ENCODE data around the gene RHOJ. TPM values are rescaled to one million over a fixed set of nuclear protein-coding genes. Genes with fewer than 3 reads are reported as not detected.

Gene RHOJ
- total and polyA plus RNA-seq, 3 donors from 2014 or later = 8.3 to 18.6 (median 8.4) TPM

DNA sequence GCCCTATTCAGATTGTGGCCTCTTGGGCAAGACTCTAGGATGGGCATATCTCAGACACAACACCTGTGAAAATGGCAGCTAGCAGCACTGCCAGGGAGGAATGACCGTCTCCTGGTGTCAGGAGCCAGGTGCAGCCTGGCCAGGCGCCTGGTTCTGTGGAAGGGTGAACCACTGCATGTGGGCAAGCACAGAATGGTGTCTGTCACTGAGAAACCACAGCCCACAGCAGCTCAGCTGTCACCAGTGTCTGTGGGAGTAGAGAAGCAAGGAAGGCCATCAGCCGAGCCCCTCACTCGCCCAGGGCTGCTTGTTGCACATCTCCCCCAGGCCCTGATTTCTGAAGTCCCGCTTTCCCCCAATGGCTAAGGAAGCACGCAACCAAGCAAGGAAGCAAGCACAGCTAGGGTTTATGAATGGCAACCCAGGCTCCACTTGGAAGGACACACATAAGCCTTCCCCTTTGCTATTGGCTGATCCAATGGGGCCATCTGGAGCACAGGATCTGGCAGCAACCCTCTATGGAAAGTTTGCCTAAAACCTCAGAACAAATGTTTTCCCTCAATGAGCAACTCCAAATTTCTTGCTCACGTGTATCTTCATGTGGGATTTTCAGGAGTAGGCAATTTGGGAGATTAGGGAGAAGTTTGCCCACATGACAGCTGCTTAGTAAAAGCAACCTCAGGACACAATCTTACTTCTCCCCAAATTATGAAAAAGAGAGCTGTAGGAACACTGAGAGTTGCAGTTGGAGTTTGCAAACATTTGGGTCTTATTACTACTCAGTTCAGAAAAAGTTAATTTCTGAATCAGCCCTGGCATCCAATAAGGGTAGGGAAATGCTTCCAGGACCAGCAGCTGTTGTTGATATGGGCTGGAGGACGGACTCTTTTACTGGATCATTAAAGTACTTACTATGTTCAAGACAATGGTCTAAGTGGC lies 69.7 kb downstream of the RHOJ start:
- Histone ChIP-seq H3K36me3 (ENCODE audit: low read depth, missing control alignments) (no peaks in the 10 kb centered on the region), H3K9me3 (no peaks in the 10 kb centered on the region), H3K27ac (no peak overlapping the region), H3K4me1 (no peaks in the 10 kb centered on the region), H3K27me3 (no peaks in the 10 kb centered on the region), H3K4me3 (no peak overlapping the region)
- WGBS, 2 donors = 69 to 73% methylated on average over 6 to 8 of the region's 8 CpGs
- peak; percentile 43 for DNase-seq
- TF ChIP-seq, protein P1, sequence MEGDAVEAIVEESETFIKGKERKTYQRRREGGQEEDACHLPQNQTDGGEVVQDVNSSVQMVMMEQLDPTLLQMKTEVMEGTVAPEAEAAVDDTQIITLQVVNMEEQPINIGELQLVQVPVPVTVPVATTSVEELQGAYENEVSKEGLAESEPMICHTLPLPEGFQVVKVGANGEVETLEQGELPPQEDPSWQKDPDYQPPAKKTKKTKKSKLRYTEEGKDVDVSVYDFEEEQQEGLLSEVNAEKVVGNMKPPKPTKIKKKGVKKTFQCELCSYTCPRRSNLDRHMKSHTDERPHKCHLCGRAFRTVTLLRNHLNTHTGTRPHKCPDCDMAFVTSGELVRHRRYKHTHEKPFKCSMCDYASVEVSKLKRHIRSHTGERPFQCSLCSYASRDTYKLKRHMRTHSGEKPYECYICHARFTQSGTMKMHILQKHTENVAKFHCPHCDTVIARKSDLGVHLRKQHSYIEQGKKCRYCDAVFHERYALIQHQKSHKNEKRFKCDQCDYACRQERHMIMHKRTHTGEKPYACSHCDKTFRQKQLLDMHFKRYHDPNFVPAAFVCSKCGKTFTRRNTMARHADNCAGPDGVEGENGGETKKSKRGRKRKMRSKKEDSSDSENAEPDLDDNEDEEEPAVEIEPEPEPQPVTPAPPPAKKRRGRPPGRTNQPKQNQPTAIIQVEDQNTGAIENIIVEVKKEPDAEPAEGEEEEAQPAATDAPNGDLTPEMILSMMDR (IDR thresholded peaks at IDR 0.05) = no peak
- intact Hi-C loops (cut with DNase I; ENCODE audit: low total_unique reads) = loop anchor here (10.0 kb wide), 1 partner anchor 1109 kb away; no protein-coding TSS in a partner anchor

DNA sequence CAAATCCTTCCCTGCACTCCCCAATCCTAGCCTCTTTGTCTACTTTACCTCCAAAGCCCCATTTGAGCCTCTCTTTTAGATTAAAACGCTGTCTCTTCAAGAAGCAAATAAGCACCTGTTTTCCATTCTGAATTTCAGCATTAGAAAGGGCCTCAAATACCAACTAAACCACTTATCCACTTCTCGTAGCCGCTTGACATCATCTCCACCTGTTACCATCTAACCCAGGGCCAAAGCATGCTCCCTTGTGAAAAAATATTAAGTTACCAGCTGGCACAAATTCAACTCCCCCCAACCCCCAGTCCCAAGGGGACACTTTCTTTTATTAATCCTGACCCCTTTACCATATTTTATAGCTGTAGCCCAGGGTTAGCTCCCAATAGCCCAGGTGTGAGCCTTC lies 71.4 kb downstream of the RHOJ start:
- DNase-seq = no peak
- 89 to 92% methylated on average over 3 of the region's 3 CpGs for WGBS, 2 donors
- intact Hi-C loops (cut with DNase I; ENCODE audit: low total_unique reads) = loop anchor here (10.0 kb wide), 1 partner anchor 1111 kb away; no protein-coding TSS in a partner anchor

DNA sequence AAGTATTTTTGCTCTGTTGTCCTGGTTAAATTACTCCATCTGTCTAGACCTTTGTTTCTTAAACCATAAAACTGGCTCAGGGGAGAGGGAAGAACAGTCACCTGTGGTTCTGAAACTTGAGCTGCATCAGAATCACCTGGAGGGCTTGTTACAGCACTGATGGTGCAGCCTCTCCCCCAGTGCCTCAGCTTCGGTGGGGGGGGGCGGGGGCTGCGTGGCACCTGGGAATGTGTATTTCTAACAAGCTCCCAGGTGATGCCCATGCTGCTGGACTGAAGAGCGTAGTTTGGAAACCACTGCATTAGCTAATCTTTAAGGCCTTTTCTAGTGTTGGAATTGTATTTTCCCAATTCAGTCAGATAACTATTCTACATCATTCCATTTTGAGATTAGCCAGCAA lies 71.8 kb downstream of the RHOJ start:
- Histone ChIP-seq H3K27me3 (no peaks in the 10 kb centered on the region), H3K36me3 (ENCODE audit: low read depth, missing control alignments) (no peaks in the 10 kb centered on the region), H3K27ac (no peak overlapping the region), H3K4me1 (no peaks in the 10 kb centered on the region), H3K4me3 (no peak overlapping the region), H3K9me3 (no peaks in the 10 kb centered on the region)
- WGBS, 2 donors = 70 to 77% methylated on average over 3 to 4 of the region's 4 CpGs
- TF ChIP-seq, protein P1 (IDR thresholded peaks at IDR 0.05) = no peak
- TF ChIP-seq POLR2A (IDR thresholded peaks at IDR 0.05) = no peak
- no peak for DNase-seq
- intact Hi-C loops (cut with DNase I; ENCODE audit: low total_unique reads) = loop anchor here (10.0 kb wide), 1 partner anchor 1111 kb away; no protein-coding TSS in a partner anchor

More for the DNA sequence above, 71.4 kb downstream of the RHOJ start:
- no peaks in the 10 kb centered on the region for H3K27me3 ChIP-seq
- no peaks in the 10 kb centered on the region for H3K36me3 ChIP-seq (ENCODE audit: low read depth, missing control alignments)
- no peaks in the 10 kb centered on the region for H3K4me1 ChIP-seq
- no peaks in the 10 kb centered on the region for H3K9me3 ChIP-seq
- H3K4me3 ChIP-seq = no peak overlapping the region
- no peak overlapping the region for H3K27ac ChIP-seq
- TF ChIP-seq, protein P1 (IDR thresholded peaks at IDR 0.05) = no peak
- TF ChIP-seq POLR2A (IDR thresholded peaks at IDR 0.05) = no peak

DNA sequence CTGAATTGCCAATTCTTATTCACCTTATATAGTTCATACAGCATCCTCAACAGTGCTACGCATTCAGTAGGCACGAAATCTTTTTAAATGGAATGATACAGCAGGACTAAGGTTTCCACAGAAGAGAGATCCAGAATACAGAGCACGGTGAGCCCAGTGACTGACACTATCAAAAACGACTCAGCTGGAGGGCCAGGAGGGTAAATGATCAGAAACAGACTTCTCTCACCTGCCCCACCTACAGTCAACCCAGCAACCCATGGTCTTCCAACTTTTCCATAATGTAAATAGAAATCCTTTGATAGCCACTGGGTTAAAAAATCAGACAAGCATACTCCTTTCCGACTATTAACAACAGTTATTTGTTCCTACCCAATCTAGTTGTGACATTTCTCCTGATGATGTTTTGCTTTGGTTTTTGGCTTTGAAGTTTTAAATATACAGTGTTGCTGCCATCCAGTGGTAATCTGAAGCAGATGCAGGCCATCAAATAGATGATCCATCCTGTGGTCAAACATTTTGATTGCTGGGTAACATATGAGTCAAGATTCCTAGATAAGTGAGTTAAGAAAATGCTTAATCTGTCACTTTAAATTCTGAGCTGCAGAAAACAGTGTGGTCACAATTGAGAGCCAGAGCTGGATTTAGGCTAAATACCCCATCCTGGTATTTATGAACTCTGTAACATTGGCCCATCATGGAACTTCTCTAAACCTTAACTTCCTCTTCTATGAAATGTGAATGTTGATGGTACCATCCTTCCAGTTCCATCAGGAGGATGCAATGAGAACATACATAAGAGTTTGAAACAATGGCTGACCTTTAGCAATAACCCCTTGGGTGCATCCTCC lies 72.5 kb downstream of the RHOJ start:
- intact Hi-C loops (cut with DNase I; ENCODE audit: low total_unique reads) = loop anchor here (10.0 kb wide), 1 partner anchor 1112 kb away; no protein-coding TSS in a partner anchor
- H3K4me1 ChIP-seq = no peaks in the 10 kb centered on the region
- TF ChIP-seq, protein P1 (IDR thresholded peaks at IDR 0.05) = peak; percentile 66 to 79 (median 75)
- TF ChIP-seq POLR2A (IDR thresholded peaks at IDR 0.05) = no peak
- H3K4me3 ChIP-seq = no peak overlapping the region
- no peaks in the 10 kb centered on the region for H3K9me3 ChIP-seq
- H3K36me3 ChIP-seq (ENCODE audit: low read depth, missing control alignments) = no peaks in the 10 kb centered on the region
- H3K27me3 ChIP-seq = no peaks in the 10 kb centered on the region
- WGBS, 2 donors = 56 to 60% methylated on average over 5 of the region's 5 CpGs
- no peak overlapping the region for H3K27ac ChIP-seq
- DNase-seq = no peak

Measured in testis (tissue), 3 donors.